Mononuclear cell (primary cell): ENCODE results near the gene ZNF672. TPM values are rescaled to one million over a fixed set of nuclear protein-coding genes. Genes with fewer than 3 reads are reported as not detected.

Experiments
- H3K27me3 ChIP-seq: 2 replicates; pipeline ENCODE4 v1.6.0; 2011; ENCODE audit warnings: low read length, control low read depth; ENCODE audit not compliant: insufficient read depth
- H3K4me1 ChIP-seq: 2 replicates; pipeline ENCODE4 v1.5.1; 2011; ENCODE audit warnings: mild to moderate bottlenecking, low read length, control low read depth; ENCODE audit not compliant: insufficient read depth
- H3K4me3 ChIP-seq: 2 replicates; pipeline ENCODE4 v1.5.1; 2011; ENCODE audit warnings: mild to moderate bottlenecking, low read length, moderate library complexity
- H3K9me3 ChIP-seq: 2 replicates; pipeline ENCODE4 v1.5.1; 2011; ENCODE audit warnings: low read depth, mild to moderate bottlenecking, control low read depth, low read length
- total RNA-seq: library from RNA; depleted of rRNA; stranded (reverse); fragments of >200 nt; gene quantifications from one replicate; pipeline ENCODE4 v1.2.3, GENCODE V29; 2012

Gene ZNF672
- total RNA-seq, 1 donor, result 13.1 TPM

- Histone ChIP-seq H3K4me1 (no peaks in the 10 kb centered on the region), H3K9me3 (no peaks in the 10 kb centered on the region), H3K4me3 (no peak overlapping the region), H3K27me3 (peaks cover 10% of the 10 kb centered on the region)
Observed at GRCh38 chr1:248897412-248898337, 59.7 kb downstream of the ZNF672 start.

Other genes starting within 250 kb of the ZNF672 start
- gene OR2T10, start 240.5 kb upstream of the ZNF672 start, total RNA-seq, result 0.10 TPM
- gene OR2T11, start 203.1 kb upstream of the ZNF672 start, total RNA-seq, result 0.21 TPM
- gene OR2T35, start 192.9 kb upstream of the ZNF672 start, total RNA-seq, result 0.42 TPM
- gene OR2T27, start 182.7 kb upstream of the ZNF672 start, total RNA-seq, result not detected
- not detected for gene OR14I1, start 135.5 kb upstream of the ZNF672 start, total RNA-seq
- not detected for gene LYPD8, start 82.5 kb upstream of the ZNF672 start, total RNA-seq
- gene SH3BP5L, start 12.3 kb upstream of the ZNF672 start, total RNA-seq, result 8.7 TPM
- gene ZNF692, start 20.9 kb downstream of the ZNF672 start, total RNA-seq, result 5.6 TPM
- gene PGBD2, start 68.0 kb downstream of the ZNF672 start, total RNA-seq, result 0.73 TPM